PC-9 (cell line): ENCODE data around the gene MYBPH.

ENCODE experiments used
- CTCF ChIP-seq: fragments of 200-600 bp; sonication (generic); conservative IDR thresholded peaks from 2 replicates; pipeline ENCODE4 v1.6.1; 2017; ENCODE audit warnings: mixed run types, antibody characterized with exemption, mild to moderate bottlenecking, moderate library complexity
- EZH2 ChIP-seq: fragments of 200-600 bp; sonication (generic); IDR thresholded peaks from 2 replicates; pipeline ENCODE4 v1.8.0; 2017; ENCODE audit warnings: antibody characterized with exemption, low read depth

GRCh38 chr1:203215573-203215972 is 39.9 kb upstream of the MYBPH start:
- TF ChIP-seq CTCF (no peak), EZH2 (no peak)
